GM12878 (cell line): ENCODE data around the gene PDGFD. TPM values are rescaled to one million over a fixed set of nuclear protein-coding genes. Genes with fewer than 3 reads are reported as not detected.

Experiments used
- ATAC-seq: fragments of 200-7000 bp; cut with Tn5 transposase; 3 replicates; pipeline ENCODE4 v1.9.1; 2020; ENCODE audit warnings: mild to moderate bottlenecking, moderate library complexity
- BruUV-seq: library from RNA; stranded (reverse); fragments of 400-500 nt; replicated peaks from 2 replicates; lab custom pipeline; 2021; lab: Mats Ljungman, UMichigan
- CTCF ChIA-PET: fragments of 300-600 bp; sonication (Branson Sonifier 250); formaldehyde crosslinking; extraction: SDS; loops from one replicate; lab custom pipeline; 2021; ENCODE audit warnings: inconsistent platforms; lab: Yijun Ruan, JAX
- POLR2A ChIA-PET: fragments of 350-600 bp; formaldehyde crosslinking; extraction: SDS; loops from one replicate; lab custom pipeline; 2021; ENCODE audit warnings: inconsistent platforms; lab: Charles Lee
- RAD21 ChIA-PET: fragments of 300-600 bp; sonication (Branson Sonifier 250); formaldehyde crosslinking; loops from one replicate; lab custom pipeline; 2023; ENCODE audit warnings: antibody characterized with exemption; ENCODE audit not compliant: unreplicated experiment; lab: Charles Lee
- SMC1A ChIA-PET: fragments of 300-600 bp; sonication (Branson Sonifier 250); formaldehyde crosslinking; loops from one replicate; lab custom pipeline; 2023; ENCODE audit not compliant: unreplicated experiment, uncharacterized antibody; lab: Charles Lee
- DNase-seq: peaks from one replicate; pipeline ENCODE4 v3.0.0-alpha.2; 2011; ENCODE audit warnings: low read depth, low spot score
- FAIRE-seq: peaks from 3 replicates; lab custom pipeline; 2011; peaks lifted over from hg19 to GRCh38; lab: Jason Lieb, UNC
- H2AFZ ChIP-seq: 2 replicates; pipeline ENCODE4 v1.6.0; 2011; ENCODE audit warnings: low read depth, low read length, control low read depth; ENCODE audit not compliant: control insufficient read depth
- H3K27ac ChIP-seq: 2 replicates; pipeline ENCODE4 v1.5.1; 2011; ENCODE audit warnings: control low read depth; ENCODE audit not compliant: control insufficient read depth, insufficient read depth
- H3K27me3 ChIP-seq, 2 experiments: replicated peaks in 1 of 2; 2 replicates each; pipeline versions ENCODE4 v1.6.0 to v1.6.1; 2011; ENCODE audit warnings: low read length in 1 of 2; ENCODE audit not compliant: control insufficient read depth in 2 of 2, insufficient read depth in 2 of 2
- H3K36me3 ChIP-seq, 2 experiments: 2 replicates each; pipeline ENCODE4 v1.5.1; 2011; ENCODE audit warnings: low read length in 1 of 2; ENCODE audit not compliant: control insufficient read depth in 2 of 2, insufficient read depth in 2 of 2
- H3K4me1 ChIP-seq: 2 replicates; pipeline ENCODE4 v1.6.1; 2011; ENCODE audit warnings: mild to moderate bottlenecking, low read length, moderate library complexity, mixed read lengths; ENCODE audit not compliant: control insufficient read depth, insufficient read depth
- H3K4me2 ChIP-seq: 2 replicates; pipeline ENCODE4 v1.6.0; 2011; ENCODE audit warnings: control low read depth; ENCODE audit not compliant: control insufficient read depth, insufficient read depth
- H3K4me3 ChIP-seq: fragments of 200-600 bp; sonication (generic); 2 replicates; pipeline ENCODE4 v1.5.1; 2016
- H3K79me2 ChIP-seq: 2 replicates; pipeline ENCODE4 v1.6.0; 2011; ENCODE audit warnings: low read length; ENCODE audit not compliant: control insufficient read depth, insufficient read depth
- H3K9ac ChIP-seq: 2 replicates; pipeline ENCODE4 v1.8.0; 2011; ENCODE audit warnings: low read length, control low read depth, mixed read lengths; ENCODE audit not compliant: control insufficient read depth, insufficient read depth
- H3K9me3 ChIP-seq: replicated peaks from 3 replicates; pipeline ENCODE4 v1.5.1; 2011; ENCODE audit warnings: mild to moderate bottlenecking, low read length; ENCODE audit not compliant: control insufficient read depth, insufficient read depth
- H4K20me1 ChIP-seq: 2 replicates; pipeline ENCODE4 v1.6.0; 2011; ENCODE audit not compliant: control insufficient read depth, insufficient read depth
- HDAC2 ChIP-seq: fragments of 200-600 bp; sonication (generic); IDR thresholded peaks from 2 replicates; pipeline ENCODE4 v1.6.1; 2017
- IRF4 ChIP-seq: IDR thresholded peaks from 2 replicates; pipeline ENCODE4 v1.6.1; 2011; ENCODE audit warnings: low read depth, low read length
- MAX ChIP-seq: IDR thresholded peaks from 2 replicates; pipeline ENCODE4 v1.6.1; 2012; ENCODE audit warnings: low read depth, low read length, improper control_type of control experiment
- MEF2A ChIP-seq: IDR thresholded peaks from 2 replicates; pipeline ENCODE4 v1.6.1; 2011; ENCODE audit warnings: low read depth, mild to moderate bottlenecking, low read length, moderate library complexity; ENCODE audit not compliant: insufficient read depth
- POU2F2 ChIP-seq: IDR thresholded peaks from 3 replicates; pipeline ENCODE4 v1.6.1; 2011; ENCODE audit warnings: low read depth, mild to moderate bottlenecking, low read length, borderline replicate concordance
- SRF ChIP-seq, 2 experiments: IDR thresholded peaks; 2 replicates each; pipeline ENCODE4 v1.6.1; 2011; ENCODE audit warnings: low read depth in 2 of 2, low read length in 2 of 2, mild to moderate bottlenecking in 1 of 2, moderate library complexity in 1 of 2
- TCF7 ChIP-seq: IDR thresholded peaks from 2 replicates; pipeline ENCODE4 v1.6.1; 2014; ENCODE audit warnings: antibody characterized with exemption, borderline replicate concordance
- ZNF24 ChIP-seq: fragments of 450-650 bp; IDR thresholded peaks from 2 replicates; pipeline ENCODE4 v1.6.1; 2017; ENCODE audit warnings: antibody characterized with exemption, mild to moderate bottlenecking
- WGBS: methylation state at CpG from one replicate; pipeline ENCODE4 v1.1.6; 2016; ENCODE audit warnings: low lambda C conversion rate; ENCODE audit not compliant: insufficient replicate concordance, insufficient coverage; ENCODE audit errors: missing lambda C conversion rate; 5-methylcytosine and 5-hydroxymethylcytosine counted together
- in situ Hi-C: fragments of 300-500 bp; cut with MboI; formaldehyde crosslinking; loops from 9 replicates; pipeline ENCODE4 v1.14.3; 2018; ENCODE audit warnings: mixed read lengths
- intact Hi-C: fragments of 100-400 bp; cut with micrococcal nuclease; formaldehyde crosslinking; loops from one replicate; pipeline ENCODE4 v1.14.2; 2022; ENCODE audit not compliant: unreplicated experiment
- polyA plus RNA-seq, 11 experiments: library from polyadenylated mRNA; depleted of rRNA in 4 of 11; unstranded in 6 of 11; stranded (reverse) in 5 of 11; fragments of >200 nt; fragmentation: Nextera tagmentation in 4 of 11; fragmentation: Illumina TruSeq in 1 of 11; extraction: Ambion mirVana in 4 of 11; extraction: Trizol in 1 of 11; gene quantifications; 1 replicate in 1 of 11; 2 replicates in 10 of 11; pipeline versions ENCODE4 v1.2.1 to v1.2.3, GENCODE V29; 2011 to 2016; ENCODE audit warnings: inconsistent platforms in 2 of 11, missing spikeins in 2 of 11, low read depth in 1 of 11
- total RNA-seq, 4 experiments: library from RNA; depleted of rRNA in 3 of 4; stranded (reverse); fragments of >200 nt in 3 of 4; fragmentation: Illumina TruSeq in 1 of 4; extraction: Trizol in 1 of 4; gene quantifications; 2 replicates each; pipeline versions ENCODE4 v1.2.1 to v1.2.3, GENCODE V29; 2013 to 2021
- TF ChIP-seq, protein P1 (sequence below): IDR thresholded peaks from 2 replicates; pipeline ENCODE4 v1.6.1; 2012; ENCODE audit warnings: low read depth, low read length, improper control_type of control experiment

Gene PDGFD
- total and polyA plus RNA-seq, 10 of the 15 experiments (the other 5 are each of a cell fraction or from before 2014, with no cell fraction given): 0.05 to 0.13 TPM; not detected in 8

GRCh38 chr11:103987629-103988594, 176.0 kb downstream of the PDGFD start:
- ChIA-PET POLR2A (no interaction called here), SMC1A (interaction anchor here (1.0 to 3.2 kb wide), 2 partner anchors 9 to 10 kb away, joined by 5 to 12 read pairs; no protein-coding TSS in a partner anchor), CTCF (interaction anchor here (1.1 to 1.7 kb wide), 2 partner anchors 9 to 24 kb away, joined by 3 to 4 read pairs; no protein-coding TSS in a partner anchor), RAD21 (no interaction called here)
- Histone ChIP-seq H3K9ac (no peak overlapping the region), H3K9me3 (no peaks in the 10 kb centered on the region), H3K4me3 (no peak overlapping the region), H3K4me2 (no peak overlapping the region), H3K79me2 (no peaks in the 10 kb centered on the region), H4K20me1 (no peaks in the 10 kb centered on the region), H3K36me3 (no peaks in the 10 kb centered on the region), H3K27ac (no peak overlapping the region), H3K4me1 (no peaks in the 10 kb centered on the region), H3K27me3 (no peaks in the 10 kb centered on the region), H2AFZ (no peak overlapping the region)
- 49% methylated on average over 9 of the region's 9 CpGs for WGBS
- intact Hi-C loops (no loop called here), in situ Hi-C loops (no loop called here)
- no TSS peak for BruUV-seq
- no peak for ATAC-seq
- no peak for FAIRE-seq
- DNase-seq: no peak
- no peak for TF ChIP-seq MAX
- TF ChIP-seq, protein P1, sequence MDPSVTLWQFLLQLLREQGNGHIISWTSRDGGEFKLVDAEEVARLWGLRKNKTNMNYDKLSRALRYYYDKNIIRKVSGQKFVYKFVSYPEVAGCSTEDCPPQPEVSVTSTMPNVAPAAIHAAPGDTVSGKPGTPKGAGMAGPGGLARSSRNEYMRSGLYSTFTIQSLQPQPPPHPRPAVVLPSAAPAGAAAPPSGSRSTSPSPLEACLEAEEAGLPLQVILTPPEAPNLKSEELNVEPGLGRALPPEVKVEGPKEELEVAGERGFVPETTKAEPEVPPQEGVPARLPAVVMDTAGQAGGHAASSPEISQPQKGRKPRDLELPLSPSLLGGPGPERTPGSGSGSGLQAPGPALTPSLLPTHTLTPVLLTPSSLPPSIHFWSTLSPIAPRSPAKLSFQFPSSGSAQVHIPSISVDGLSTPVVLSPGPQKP: no peak
- TF ChIP-seq TCF7: no peak
- TF ChIP-seq HDAC2: no peak
- TF ChIP-seq IRF4: no peak
- no peak for TF ChIP-seq ZNF24
- no peak for TF ChIP-seq POU2F2
- TF ChIP-seq MEF2A: no peak
- no peak for TF ChIP-seq SRF (IDR thresholded peaks at IDR 0.05; ENCODE audit: low read depth in 2 of 2, low read length in 2 of 2)
